MM.1S (cell line): ENCODE data around the gene VPS13C.

Experiments used
- CTCF ChIP-seq: fragments of 300-600 bp; sonication (generic); IDR thresholded peaks from 2 replicates; pipeline ENCODE4 v1.5.1; 2016; ENCODE audit warnings: antibody characterized with exemption, low read length, mixed read lengths
- EZH2 ChIP-seq: fragments of 300-600 bp; sonication (generic); optimal IDR thresholded peaks from 2 replicates; pipeline ENCODE3; 2017; ENCODE audit warnings: low read depth, mild to moderate bottlenecking, antibody characterized with exemption, low read length, mixed read lengths

GRCh38 chr15:61841466-61841865 lies 218.8 kb downstream of the VPS13C start:
- no peak for TF ChIP-seq CTCF
- TF ChIP-seq EZH2: no peak
